Spinal cord (tissue), 10 donors: ENCODE data around the gene WASF2. TPM values are rescaled to one million over a fixed set of nuclear protein-coding genes. Genes with fewer than 3 reads are reported as not detected.
"Not testable (repeated sequence)": the region's sequence is repeated elsewhere in the genome, so short reads cannot be mapped to it uniquely, and the experiment has no call there.

Experiments
- DNase-seq, 6 donors: peaks; one replicate each; pipeline versions ENCODE4 v3.0.0 to v3.0.0-alpha.2; 2013 to 2015; ENCODE audit warnings: low spot score in 6 of 6, low read depth in 4 of 6
- H3K27ac ChIP-seq: one replicate; pipeline ENCODE4 v1.5.1; 2013; ENCODE audit warnings: low read depth, low read length, control low read depth
- H3K27me3 ChIP-seq: one replicate; pipeline ENCODE4 v1.6.1; 2013; ENCODE audit warnings: low read length; ENCODE audit not compliant: control insufficient read depth, insufficient read depth
- H3K36me3 ChIP-seq: one replicate; pipeline ENCODE4 v1.6.1; 2013; ENCODE audit warnings: low read length; ENCODE audit not compliant: control insufficient read depth, insufficient read depth
- H3K4me1 ChIP-seq: one replicate; pipeline ENCODE4 v1.6.1; 2013; ENCODE audit warnings: low read length; ENCODE audit not compliant: control insufficient read depth, insufficient read depth
- H3K4me3 ChIP-seq: one replicate; pipeline ENCODE4 v1.5.1; 2013; ENCODE audit warnings: low read depth, low read length, control low read depth
- H3K9me3 ChIP-seq: one replicate; pipeline ENCODE4 v1.6.1; 2013; ENCODE audit warnings: low read length; ENCODE audit not compliant: control insufficient read depth, insufficient read depth
- WGBS: methylation state at CpG from one replicate; pipeline ENCODE4 v1.1.5; 2013; ENCODE audit warnings: missing lambda C conversion rate; ENCODE audit not compliant: insufficient coverage; 5-methylcytosine and 5-hydroxymethylcytosine counted together
- polyA plus RNA-seq, 2 donors: library from polyadenylated mRNA; unstranded; fragments of 120-200 nt; gene quantifications; one replicate each; pipeline ENCODE4 v1.2.1, GENCODE V29; 2013; ENCODE audit not compliant: insufficient read length in 2 of 2
- total RNA-seq, 2 donors: library from RNA; depleted of rRNA in 1 of 2; stranded (reverse); fragments of 120-200 nt in 1 of 2; fragments of >200 nt in 1 of 2; gene quantifications; one replicate each; pipeline versions ENCODE4 v1.2.3 to v1.2.4, GENCODE V29; 2013 to 2014
- donor health status: healthy.

Gene WASF2
- total and polyA plus RNA-seq, 4 donors = 24.3 to 76.3 (median 54.3) TPM

DNA sequence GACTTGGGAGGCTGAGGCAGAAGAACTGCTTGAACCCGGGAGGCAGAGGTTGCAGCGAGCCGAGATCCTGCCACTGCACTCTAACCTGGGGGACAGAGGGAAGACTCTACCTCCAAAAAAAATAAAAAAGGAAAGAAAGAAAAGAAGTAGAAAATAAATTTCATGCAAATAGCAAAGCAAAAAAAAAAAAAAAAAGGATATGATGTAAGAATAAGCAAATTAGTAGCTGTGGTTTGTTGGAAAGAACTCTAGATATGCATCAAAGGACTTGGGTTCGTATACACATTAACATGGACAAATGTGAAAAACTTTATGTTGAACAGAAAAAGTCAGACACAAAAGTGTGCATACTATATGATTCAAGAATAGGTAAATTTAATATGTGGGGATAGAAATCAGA, 11.9 kb downstream of the WASF2 start:
- H3K4me3 ChIP-seq = no peak overlapping the region

GRCh38 chr1:27476237-27476636, 13.7 kb downstream of the WASF2 start:
- H3K4me1 ChIP-seq = peaks cover 9% of the 10 kb centered on the region
- H3K4me3 ChIP-seq = no peak overlapping the region
- no peak for DNase-seq
- no peaks in the 10 kb centered on the region for H3K36me3 ChIP-seq
- H3K27ac ChIP-seq = no peak overlapping the region
- no CpG with 5 or more reads among the region's 2 CpGs for WGBS
- no peaks in the 10 kb centered on the region for H3K9me3 ChIP-seq
- no peaks in the 10 kb centered on the region for H3K27me3 ChIP-seq

More for the DNA sequence above, 11.9 kb downstream of the WASF2 start:
- no CpG with 5 or more reads among the region's 4 CpGs for WGBS
- peaks cover 13% of the 10 kb centered on the region for H3K4me1 ChIP-seq
- no peak overlapping the region for H3K27ac ChIP-seq
- H3K27me3 ChIP-seq = no peaks in the 10 kb centered on the region
- DNase-seq = no peak
- no peaks in the 10 kb centered on the region for H3K9me3 ChIP-seq
- H3K36me3 ChIP-seq = no peaks in the 10 kb centered on the region

- Histone ChIP-seq H3K27me3 (no peaks in the 10 kb centered on the region), H3K4me1 (peaks cover 9% of the 10 kb centered on the region), H3K27ac (no peak overlapping the region), H3K36me3 (peaks cover 2% of the 10 kb centered on the region), H3K9me3 (no peaks in the 10 kb centered on the region), H3K4me3 (no peak overlapping the region)
- 81% methylated on average over 3 of the region's 4 CpGs for WGBS
- DNase-seq = no peak
Observed at GRCh38 chr1:27475720-27476119, 14.2 kb downstream of the WASF2 start.

GRCh38 chr1:27473755-27474154, 16.2 kb downstream of the WASF2 start:
- H3K4me3 ChIP-seq = no peak overlapping the region
- H3K9me3 ChIP-seq = no peaks in the 10 kb centered on the region
- H3K27me3 ChIP-seq = no peaks in the 10 kb centered on the region
- WGBS = 34% methylated on average over 3 of the region's 7 CpGs
- DNase-seq = peak in 1 of 6 donors; percentile 14
- H3K36me3 ChIP-seq = peaks cover 2% of the 10 kb centered on the region
- no peak overlapping the region for H3K27ac ChIP-seq
- H3K4me1 ChIP-seq = peaks cover 9% of the 10 kb centered on the region

DNA sequence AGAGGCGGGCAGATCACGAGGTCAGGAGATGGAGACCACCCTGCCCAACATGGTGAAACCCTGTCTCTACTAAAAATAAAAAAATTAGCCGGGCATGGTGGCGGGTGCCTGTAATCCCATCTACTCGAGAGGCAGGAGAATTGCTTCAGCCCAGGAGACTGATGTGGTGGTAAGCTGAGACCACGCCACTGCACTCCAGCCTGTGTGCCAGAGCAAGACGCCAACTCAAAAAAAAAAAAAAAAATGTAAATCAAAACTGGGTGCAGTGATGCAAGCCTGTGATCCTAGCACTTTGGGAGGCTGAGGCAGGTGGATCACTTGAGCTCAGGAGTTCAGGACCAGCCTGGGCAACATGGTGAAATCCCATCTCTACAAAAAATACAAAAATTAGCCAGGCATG, 17.9 kb downstream of the WASF2 start:
- not testable (repeated sequence) for H3K36me3 ChIP-seq, H3K4me1 ChIP-seq, H3K4me3 ChIP-seq, H3K27ac ChIP-seq, H3K27me3 ChIP-seq, H3K9me3 ChIP-seq, DNase-seq
- WGBS = 93% methylated on average over 5 of the region's 7 CpGs

DNA sequence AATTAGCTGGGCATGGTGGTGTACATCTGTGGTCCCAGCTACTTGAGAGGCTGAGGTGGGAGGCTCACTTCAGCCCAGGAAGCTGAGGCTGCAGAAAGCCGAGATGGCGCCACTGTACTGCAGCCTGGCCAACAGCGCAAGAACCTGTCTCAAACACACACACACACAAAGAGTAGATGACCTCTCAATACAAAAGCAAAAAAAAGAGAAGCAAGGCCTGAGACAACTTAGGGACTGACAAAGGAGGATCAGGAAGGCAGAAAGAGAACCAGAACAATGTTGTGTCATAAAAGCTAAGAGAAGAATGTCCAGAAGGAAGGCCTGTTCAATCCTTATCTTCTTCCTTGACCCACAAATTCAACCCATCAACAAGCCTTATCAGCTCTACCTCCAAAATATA, 18.5 kb downstream of the WASF2 start:
- H3K27me3 ChIP-seq = no peaks in the 10 kb centered on the region
- no CpG with 5 or more reads among the region's 3 CpGs for WGBS
- peaks cover 9% of the 10 kb centered on the region for H3K4me1 ChIP-seq
- H3K4me3 ChIP-seq = no peak overlapping the region
- H3K36me3 ChIP-seq = peaks cover 4% of the 10 kb centered on the region
- no peaks in the 10 kb centered on the region for H3K9me3 ChIP-seq
- DNase-seq = no peak
- H3K27ac ChIP-seq = no peak overlapping the region

DNA sequence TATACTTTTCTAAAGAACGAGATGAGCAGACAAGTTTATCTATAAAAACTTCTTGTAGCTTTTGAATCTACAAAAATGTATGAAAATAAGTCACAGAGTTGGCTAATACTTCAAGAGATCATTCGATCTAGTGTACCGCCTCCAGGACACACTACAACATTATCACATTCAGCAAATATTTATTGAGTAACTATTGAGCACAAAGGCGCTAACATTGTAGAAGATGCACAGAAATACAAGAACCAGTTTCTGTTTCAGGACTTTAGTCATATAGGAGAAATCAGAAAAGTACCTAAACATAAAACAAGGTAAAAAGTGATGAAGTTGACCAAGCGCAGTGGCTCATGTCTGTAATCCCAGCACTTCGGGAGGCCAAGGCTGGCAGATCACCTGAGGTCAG, 20.6 kb downstream of the WASF2 start:
- WGBS = no CpG with 5 or more reads among the region's 6 CpGs
- Histone ChIP-seq H3K9me3 (no peaks in the 10 kb centered on the region), H3K27ac (no peak overlapping the region), H3K4me3 (no peak overlapping the region), H3K27me3 (no peaks in the 10 kb centered on the region), H3K4me1 (peaks cover 4% of the 10 kb centered on the region), H3K36me3 (peaks cover 6% of the 10 kb centered on the region)
- DNase-seq = no peak

GRCh38 chr1:27468378-27468777, 21.6 kb downstream of the WASF2 start:
- H3K27ac ChIP-seq, H3K27me3 ChIP-seq, H3K4me3 ChIP-seq, H3K4me1 ChIP-seq, H3K9me3 ChIP-seq, DNase-seq, H3K36me3 ChIP-seq: not testable (repeated sequence)
- WGBS = 96% methylated on average over 5 of the region's 15 CpGs

DNA sequence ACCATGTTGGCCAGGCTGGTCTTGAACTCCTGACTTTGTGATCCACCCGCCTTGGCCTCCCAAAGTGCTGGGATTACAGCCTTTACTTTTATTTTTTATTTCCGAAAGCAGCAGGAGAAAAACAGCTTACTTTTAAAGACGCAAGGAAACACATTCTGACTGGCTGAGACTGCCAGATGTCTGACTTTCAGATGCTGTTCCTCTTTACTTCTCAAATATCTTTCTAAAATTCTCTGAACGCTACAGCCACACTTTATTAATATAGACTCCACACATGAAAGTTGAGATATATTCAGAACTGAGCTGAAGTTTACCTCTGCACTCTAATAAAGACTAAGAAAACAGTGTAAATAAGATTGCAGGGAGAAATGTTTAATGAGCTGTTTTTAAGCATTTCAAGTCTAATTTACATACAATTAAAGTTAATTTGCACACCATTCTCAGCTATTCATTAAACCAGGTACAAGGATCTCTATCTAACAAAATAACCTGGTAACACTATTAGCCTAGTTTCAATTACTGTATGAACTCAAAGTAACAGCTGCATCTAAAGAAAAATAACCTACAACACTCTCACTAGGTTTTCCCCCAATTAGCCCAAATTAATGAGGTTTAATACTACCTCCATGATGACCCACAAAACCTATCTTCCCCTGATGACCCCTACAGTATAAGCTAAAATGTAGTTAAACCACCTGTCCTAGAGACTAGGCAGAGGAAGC, 24.9 kb downstream of the WASF2 start:
- WGBS = 91% methylated on average over 3 of the region's 4 CpGs
- peak in 1 of 6 donors; percentile 64 for DNase-seq
- H3K27ac ChIP-seq = no peak overlapping the region
- no peak overlapping the region for H3K4me3 ChIP-seq
- H3K27me3 ChIP-seq = no peaks in the 10 kb centered on the region
- H3K4me1 ChIP-seq = no peaks in the 10 kb centered on the region
- H3K36me3 ChIP-seq = peaks cover 4% of the 10 kb centered on the region
- peaks cover 1% of the 10 kb centered on the region for H3K9me3 ChIP-seq

DNA sequence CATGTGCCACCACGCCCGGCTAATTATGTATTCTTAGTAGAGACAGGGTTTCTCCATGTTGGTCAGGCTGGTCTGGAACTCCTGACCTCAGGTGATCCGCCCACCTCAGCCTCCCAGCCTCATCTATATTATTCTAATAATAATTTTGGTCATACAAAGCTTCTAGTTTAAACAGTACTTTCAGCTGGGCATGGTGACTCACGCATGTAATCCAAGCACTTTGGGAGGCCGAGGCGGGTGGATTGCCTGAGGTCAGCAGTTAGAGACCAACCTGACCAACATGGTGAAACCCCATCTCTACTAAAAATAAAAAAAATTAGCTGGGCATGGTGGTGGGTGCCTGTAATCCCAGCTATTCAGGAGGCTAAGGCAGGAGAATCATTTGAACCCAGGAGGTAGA, 26.1 kb downstream of the WASF2 start:
- not testable (repeated sequence) for H3K27ac ChIP-seq, DNase-seq

More for the DNA sequence above, 26.1 kb downstream of the WASF2 start:
- not testable (repeated sequence) for H3K4me1 ChIP-seq, H3K9me3 ChIP-seq, H3K4me3 ChIP-seq, H3K36me3 ChIP-seq, H3K27me3 ChIP-seq
- WGBS = no CpG with 5 or more reads among the region's 6 CpGs
